ENCODE data around the gene CASP8. TPM values are rescaled to one million over a fixed set of nuclear protein-coding genes. Genes with fewer than 3 reads are reported as not detected.

The CASP8 gene
- total RNA-seq, 1 donor from 2014 or later: 14.2 TPM

DNA sequence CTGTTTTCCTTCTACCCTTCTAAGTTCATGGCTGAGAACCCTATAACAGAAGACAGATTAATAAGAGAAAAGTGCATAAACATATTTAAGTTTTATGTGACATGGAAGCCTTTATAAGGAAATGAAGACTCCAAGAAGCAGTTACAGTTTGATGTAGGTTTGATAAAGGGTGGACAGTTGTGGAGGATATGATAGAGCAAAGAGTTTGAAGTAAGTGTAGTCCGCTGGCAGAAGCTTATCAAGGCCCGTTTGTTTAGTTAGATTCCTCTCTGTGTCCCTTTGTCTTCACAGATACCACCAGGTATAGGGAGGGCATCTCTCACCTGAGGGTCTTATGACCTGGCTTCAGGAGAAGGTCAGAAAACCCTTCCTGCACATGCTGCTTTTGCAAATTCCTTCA, 10.4 kb upstream of the CASP8 start:
- DNase-seq (ENCODE audit: low read depth): no peak
- H3K36me3 ChIP-seq (ENCODE audit: control insufficient read depth, insufficient read depth, low read length): no peaks in the 10 kb centered on the region
- H3K4me3 ChIP-seq (ENCODE audit: low read depth, low read length): no peak overlapping the region
- no peaks in the 10 kb centered on the region for H3K27me3 ChIP-seq (ENCODE audit: control insufficient read depth, insufficient read depth, low read length)
- TF ChIP-seq, protein P1, sequence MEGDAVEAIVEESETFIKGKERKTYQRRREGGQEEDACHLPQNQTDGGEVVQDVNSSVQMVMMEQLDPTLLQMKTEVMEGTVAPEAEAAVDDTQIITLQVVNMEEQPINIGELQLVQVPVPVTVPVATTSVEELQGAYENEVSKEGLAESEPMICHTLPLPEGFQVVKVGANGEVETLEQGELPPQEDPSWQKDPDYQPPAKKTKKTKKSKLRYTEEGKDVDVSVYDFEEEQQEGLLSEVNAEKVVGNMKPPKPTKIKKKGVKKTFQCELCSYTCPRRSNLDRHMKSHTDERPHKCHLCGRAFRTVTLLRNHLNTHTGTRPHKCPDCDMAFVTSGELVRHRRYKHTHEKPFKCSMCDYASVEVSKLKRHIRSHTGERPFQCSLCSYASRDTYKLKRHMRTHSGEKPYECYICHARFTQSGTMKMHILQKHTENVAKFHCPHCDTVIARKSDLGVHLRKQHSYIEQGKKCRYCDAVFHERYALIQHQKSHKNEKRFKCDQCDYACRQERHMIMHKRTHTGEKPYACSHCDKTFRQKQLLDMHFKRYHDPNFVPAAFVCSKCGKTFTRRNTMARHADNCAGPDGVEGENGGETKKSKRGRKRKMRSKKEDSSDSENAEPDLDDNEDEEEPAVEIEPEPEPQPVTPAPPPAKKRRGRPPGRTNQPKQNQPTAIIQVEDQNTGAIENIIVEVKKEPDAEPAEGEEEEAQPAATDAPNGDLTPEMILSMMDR (IDR thresholded peaks at IDR 0.05; ENCODE audit: insufficient read depth, low read length, poor library complexity, severe bottlenecking): no peak

DNA sequence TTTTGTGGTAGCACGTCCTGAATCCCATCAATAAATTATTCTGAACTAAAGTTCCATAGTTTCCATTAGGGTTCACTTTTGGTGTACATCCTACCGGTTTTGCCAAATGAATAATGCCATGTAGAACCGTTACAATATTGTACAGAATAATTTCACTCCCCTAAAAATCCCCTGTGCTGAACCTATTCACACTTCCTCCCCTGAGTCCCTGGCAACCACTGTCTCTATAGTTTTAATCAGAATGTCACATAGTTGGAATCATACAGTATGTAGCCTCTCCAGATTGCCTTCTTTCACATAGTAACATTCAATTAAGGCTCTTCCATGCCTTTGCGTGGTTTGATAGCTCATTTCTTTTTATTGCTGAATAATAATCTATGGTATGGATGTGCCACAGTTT, 9.6 kb upstream of the CASP8 start:
- Histone ChIP-seq H3K27me3 (ENCODE audit: control insufficient read depth, insufficient read depth, low read length) (no peaks in the 10 kb centered on the region), H3K36me3 (ENCODE audit: control insufficient read depth, insufficient read depth, low read length) (no peaks in the 10 kb centered on the region), H3K4me3 (ENCODE audit: low read depth, low read length) (no peak overlapping the region)
- TF ChIP-seq, protein P1 (IDR thresholded peaks at IDR 0.05; ENCODE audit: insufficient read depth, low read length, poor library complexity, severe bottlenecking): no peak
- DNase-seq (ENCODE audit: low read depth): no peak

GRCh38 chr2:201254081-201254730, 6.1 kb upstream of the CASP8 start:
- TF ChIP-seq, protein P1 (IDR thresholded peaks at IDR 0.05; ENCODE audit: insufficient read depth, low read length, poor library complexity, severe bottlenecking): no peak
- no peaks in the 10 kb centered on the region for H3K36me3 ChIP-seq (ENCODE audit: control insufficient read depth, insufficient read depth, low read length)
- no peak for DNase-seq (ENCODE audit: low read depth)
- H3K27me3 ChIP-seq (ENCODE audit: control insufficient read depth, insufficient read depth, low read length): no peaks in the 10 kb centered on the region
- H3K4me3 ChIP-seq (ENCODE audit: low read depth, low read length): no peak overlapping the region

DNA sequence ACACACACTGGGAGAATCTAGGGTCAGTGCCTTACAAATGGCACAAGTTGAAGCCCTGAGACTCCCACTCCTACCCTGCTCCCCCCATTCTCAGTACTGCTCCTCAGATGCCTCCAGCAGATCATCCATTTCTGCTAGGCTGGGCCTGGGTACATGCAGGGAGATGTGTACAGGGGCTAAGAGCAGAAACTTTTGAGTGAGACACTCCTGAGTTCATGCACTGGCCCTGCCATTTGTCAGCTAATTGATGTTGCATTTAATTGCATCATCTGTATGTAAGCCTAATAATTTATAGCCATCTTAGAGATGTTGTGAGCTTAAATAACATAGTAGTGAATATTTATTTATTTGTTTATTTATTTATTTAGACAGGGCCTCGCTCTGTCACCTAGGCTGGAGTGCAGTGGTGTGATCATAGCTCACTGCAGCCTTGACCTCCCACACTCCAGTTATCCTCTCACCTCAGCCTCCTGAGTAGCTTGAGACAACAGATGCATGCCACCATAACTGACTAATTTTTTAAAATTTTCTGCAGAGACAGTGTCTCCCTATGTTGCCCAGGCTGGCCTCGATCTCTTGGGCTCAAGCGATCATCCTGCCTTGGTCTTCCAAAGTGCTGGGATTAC, 4.8 kb upstream of the CASP8 start:
- TF ChIP-seq, protein P1 (IDR thresholded peaks at IDR 0.05; ENCODE audit: insufficient read depth, low read length, poor library complexity, severe bottlenecking): no peak
- Histone ChIP-seq H3K4me3 (ENCODE audit: low read depth, low read length) (no peak overlapping the region), H3K27me3 (ENCODE audit: control insufficient read depth, insufficient read depth, low read length) (no peaks in the 10 kb centered on the region), H3K36me3 (ENCODE audit: control insufficient read depth, insufficient read depth, low read length) (no peaks in the 10 kb centered on the region)
- DNase-seq (ENCODE audit: low read depth): no peak

DNA sequence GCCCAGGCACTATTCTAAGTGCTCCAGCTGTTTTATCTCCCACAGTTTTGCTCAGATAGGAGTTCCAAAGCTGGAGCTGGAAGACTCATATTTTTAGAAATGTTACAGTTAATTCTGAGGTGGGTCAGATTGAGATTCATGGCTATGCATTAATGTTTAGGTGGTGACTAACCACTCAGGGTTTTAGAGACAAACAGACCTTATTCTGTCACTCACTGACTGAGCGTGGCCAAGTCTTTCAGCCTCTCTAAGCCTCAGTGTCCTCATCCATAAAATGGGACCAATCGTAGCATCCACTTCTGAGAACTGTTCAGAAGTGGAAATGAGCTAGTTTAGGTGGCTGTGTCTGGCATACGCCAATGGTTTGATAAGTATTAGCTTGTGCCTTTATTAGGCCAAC, 4.3 kb upstream of the CASP8 start:
- H3K4me3 ChIP-seq (ENCODE audit: low read depth, low read length): no peak overlapping the region
- DNase-seq (ENCODE audit: low read depth): no peak

More for the DNA sequence above, 4.3 kb upstream of the CASP8 start:
- TF ChIP-seq, protein P1 (IDR thresholded peaks at IDR 0.05; ENCODE audit: insufficient read depth, low read length, poor library complexity, severe bottlenecking): no peak
- Histone ChIP-seq H3K36me3 (ENCODE audit: control insufficient read depth, insufficient read depth, low read length) (no peaks in the 10 kb centered on the region), H3K27me3 (ENCODE audit: control insufficient read depth, insufficient read depth, low read length) (no peaks in the 10 kb centered on the region)

Measured in kidney epithelial cell (primary cell).